Duodenal mucosa (tissue), 2 donors: ENCODE data around the gene CRTC2.

Source experiments
- H3K27ac ChIP-seq: one replicate; pipeline ENCODE4 v1.7.0; 2013; ENCODE audit warnings: low read depth, low read length
- H3K27me3 ChIP-seq, 2 donors: one replicate each; pipeline ENCODE4 v1.7.0; 2013; ENCODE audit warnings: low read length in 2 of 2, control low read depth in 1 of 2; ENCODE audit not compliant: insufficient read depth in 2 of 2, control insufficient read depth in 1 of 2
- H3K36me3 ChIP-seq, 2 donors: one replicate each; pipeline ENCODE4 v1.7.0; 2013; ENCODE audit warnings: low read length in 2 of 2, control low read depth in 1 of 2; ENCODE audit not compliant: insufficient read depth in 2 of 2, control insufficient read depth in 1 of 2
- H3K4me1 ChIP-seq, 2 donors: one replicate each; pipeline ENCODE4 v1.7.0; 2013; ENCODE audit warnings: low read length in 2 of 2, control low read depth in 1 of 2; ENCODE audit not compliant: insufficient read depth in 2 of 2, control insufficient read depth in 1 of 2
- H3K4me3 ChIP-seq, 2 donors: one replicate each; pipeline ENCODE4 v1.7.0; 2013; ENCODE audit warnings: low read length in 2 of 2, low read depth in 1 of 2
- H3K9ac ChIP-seq, 2 donors: one replicate each; pipeline ENCODE4 v1.7.0; 2013; ENCODE audit warnings: low read length in 2 of 2, low read depth in 1 of 2
- H3K9me3 ChIP-seq, 2 donors: one replicate each; pipeline ENCODE4 v1.7.0; 2013; ENCODE audit warnings: low read length in 2 of 2, control low read depth in 1 of 2; ENCODE audit not compliant: control insufficient read depth in 1 of 2

CRTC2 gene

DNA sequence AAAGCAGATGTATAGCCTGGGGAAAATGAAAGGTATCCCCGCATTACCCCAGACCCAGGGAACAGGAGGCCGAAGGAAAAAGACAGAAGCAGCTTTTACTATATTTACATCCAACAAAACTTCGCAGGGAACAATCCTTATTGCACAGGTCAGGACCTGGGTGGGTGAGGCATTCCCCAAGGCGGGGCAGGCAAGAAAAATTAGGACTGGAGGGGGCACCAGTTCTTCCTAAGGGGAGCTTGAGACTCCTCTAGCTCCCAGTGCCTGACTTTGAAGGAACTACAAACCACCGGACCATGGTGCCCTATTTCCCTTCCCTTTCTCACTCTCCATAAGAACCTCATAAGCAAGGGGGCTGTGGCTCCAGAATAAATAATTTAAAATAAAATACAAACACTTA is 29.0 kb downstream of the CRTC2 start:
- Histone ChIP-seq H3K27me3 (no peaks in the 10 kb centered on the region), H3K4me3 (no peak overlapping the region), H3K4me1 (peaks cover 0 to 4% of the 10 kb centered on the region in 2 donors), H3K9ac (no peak overlapping the region), H3K9me3 (no peaks in the 10 kb centered on the region), H3K36me3 (peaks cover 20 to 42% of the 10 kb centered on the region in 2 donors), H3K27ac (no peak overlapping the region)

DNA sequence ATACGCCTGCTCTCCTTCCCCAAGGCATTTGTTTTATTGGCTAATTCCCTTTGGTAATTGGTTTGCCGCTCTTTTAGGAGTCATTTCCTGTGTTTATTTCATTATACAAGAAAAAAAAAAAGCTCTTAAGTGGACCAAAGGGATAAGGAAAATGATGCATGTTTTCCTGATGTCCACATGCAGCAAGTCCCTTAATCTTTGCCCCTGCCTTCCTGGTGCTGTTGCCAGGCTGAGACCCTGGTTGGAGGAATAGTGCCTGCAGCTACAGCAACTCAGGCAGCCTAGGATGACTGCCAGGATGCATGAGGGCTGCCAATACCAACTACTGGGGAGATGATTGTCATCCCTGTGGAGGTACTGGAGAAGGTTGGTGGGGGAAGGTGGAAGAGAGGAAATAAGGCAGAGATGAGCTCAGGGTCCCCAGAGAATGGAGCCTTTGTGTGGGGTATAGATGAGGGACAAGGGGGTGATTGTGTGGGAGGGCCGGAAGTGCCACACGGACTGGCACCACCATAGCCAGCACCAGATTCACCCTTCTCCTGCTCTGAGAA is 29.5 kb downstream of the CRTC2 start:
- Histone ChIP-seq H3K9me3 (no peaks in the 10 kb centered on the region), H3K36me3 (peaks cover 16 to 38% of the 10 kb centered on the region in 2 donors), H3K9ac (no peak overlapping the region), H3K4me3 (no peak overlapping the region), H3K27ac (no peak overlapping the region), H3K4me1 (peaks cover 2 to 7% of the 10 kb centered on the region in 2 donors), H3K27me3 (no peaks in the 10 kb centered on the region)

DNA sequence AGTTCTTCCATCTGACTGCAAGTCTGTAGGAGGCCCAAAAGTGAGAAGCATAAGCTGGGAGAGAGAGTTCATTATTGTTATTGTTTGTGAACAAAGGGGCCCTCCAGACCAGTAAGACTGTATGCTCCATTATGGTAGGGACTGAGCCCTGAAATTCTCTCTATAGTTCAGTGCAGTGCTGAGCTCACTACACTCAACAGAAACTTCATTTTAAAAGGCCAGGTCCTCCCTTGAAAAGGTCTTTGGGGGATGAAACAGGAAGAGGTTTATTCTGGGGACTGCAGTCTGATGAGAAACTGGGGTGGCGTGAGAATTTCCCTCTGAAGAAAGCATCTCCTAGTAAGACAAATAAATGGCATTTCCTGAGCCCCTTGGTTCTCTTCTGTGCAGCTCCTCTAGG is 30.2 kb downstream of the CRTC2 start:
- no peaks in the 10 kb centered on the region for H3K27me3 ChIP-seq
- peaks cover 7 to 11% of the 10 kb centered on the region in 2 donors for H3K4me1 ChIP-seq
- H3K9me3 ChIP-seq = no peaks in the 10 kb centered on the region
- H3K4me3 ChIP-seq = no peak overlapping the region
- H3K27ac ChIP-seq = no peak overlapping the region
- H3K9ac ChIP-seq = no peak overlapping the region
- peaks cover 16 to 32% of the 10 kb centered on the region in 2 donors for H3K36me3 ChIP-seq

DNA sequence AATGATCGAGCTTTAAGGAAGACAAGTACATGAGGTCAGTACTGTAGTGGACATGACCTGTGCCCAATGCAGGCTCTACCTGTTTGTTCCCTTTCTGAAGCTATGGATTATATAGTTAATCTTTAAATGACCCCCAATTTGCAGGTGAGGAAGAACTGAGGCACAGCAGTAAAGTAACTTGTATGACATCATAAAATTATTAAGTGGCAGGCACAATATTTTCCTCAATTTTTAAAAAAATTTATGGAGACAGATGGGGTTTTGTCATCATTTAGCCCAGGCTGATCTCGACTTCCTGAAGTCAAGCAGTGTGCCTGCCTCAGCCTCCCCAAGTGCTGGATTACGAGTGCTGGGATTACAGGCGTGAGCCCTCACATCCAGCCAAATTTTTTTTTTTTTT is 32.0 kb downstream of the CRTC2 start:
- Histone ChIP-seq H3K9me3 (no peaks in the 10 kb centered on the region), H3K4me1 (peaks cover 13 to 17% of the 10 kb centered on the region in 2 donors), H3K4me3 (no peak overlapping the region), H3K9ac (no peak overlapping the region), H3K27me3 (no peaks in the 10 kb centered on the region), H3K36me3 (peaks cover 4 to 18% of the 10 kb centered on the region in 2 donors), H3K27ac (no peak overlapping the region)

DNA sequence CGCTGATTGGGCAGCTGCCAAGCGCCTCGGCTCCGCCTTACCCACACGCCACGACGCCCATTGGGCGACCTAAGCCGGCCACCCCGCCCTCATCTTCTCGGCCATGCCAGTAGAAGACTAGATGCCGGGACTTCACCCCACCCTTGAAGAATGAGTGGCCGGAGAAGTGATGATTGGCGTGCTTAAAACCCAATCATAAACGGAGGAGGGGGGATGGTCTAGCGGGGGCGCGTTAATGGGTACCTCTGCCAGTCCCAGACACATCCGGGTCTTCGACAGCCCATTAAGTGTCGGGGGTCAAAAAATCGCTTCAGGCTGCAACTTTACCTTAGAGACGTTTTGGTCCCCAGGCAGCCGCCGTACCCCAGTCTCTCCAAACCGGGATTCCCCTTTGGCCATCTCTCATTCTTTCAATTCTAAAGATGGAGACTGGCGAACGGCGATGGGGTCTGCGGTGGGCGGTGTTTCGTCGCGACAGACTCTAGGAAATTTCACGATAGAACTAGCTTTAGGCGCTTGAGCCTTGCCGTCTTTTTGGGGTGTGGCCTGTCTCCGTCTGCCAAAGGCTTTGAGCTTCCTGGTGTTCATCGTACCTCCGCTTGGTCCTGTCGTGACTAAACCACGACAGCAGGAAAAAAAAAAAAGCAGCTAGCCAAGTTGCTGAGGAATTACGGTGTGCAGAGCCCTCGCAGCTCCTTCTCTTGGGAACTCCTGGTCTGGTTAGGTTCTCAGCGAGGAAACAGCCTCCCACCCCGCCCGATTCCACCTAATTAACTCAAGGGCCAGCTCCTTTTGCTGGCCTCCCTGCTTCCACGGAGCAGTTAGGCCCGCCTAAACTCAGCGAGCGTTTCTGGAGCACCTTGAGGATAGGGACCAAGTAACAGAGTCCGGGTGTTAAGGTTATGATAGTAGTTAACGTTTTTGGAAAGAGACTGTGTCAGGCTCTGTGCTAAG is 35.2 kb downstream of the CRTC2 start, which contains the start of gene GATAD2B:
TSS of gene GATAD2B (minus strand) at position 1 of the 954 bp plus-strand sequence. CDS start 94,625 bp downstream, outside the sequence.
- H3K4me1 ChIP-seq = peaks cover 28 to 29% of the 10 kb centered on the region in 2 donors
- peak within 1 kb of the TSS; percentile 81 to 85 for H3K9ac ChIP-seq
- peaks cover 3 to 5% of the 10 kb centered on the region in 2 donors for H3K36me3 ChIP-seq
- H3K4me3 ChIP-seq = peak within 1 kb of the TSS; percentile 80 to 98
- no peaks in the 10 kb centered on the region for H3K9me3 ChIP-seq
- H3K27ac ChIP-seq = peak within 1 kb of the TSS; percentile 75
- H3K27me3 ChIP-seq = no peaks in the 10 kb centered on the region

DNA sequence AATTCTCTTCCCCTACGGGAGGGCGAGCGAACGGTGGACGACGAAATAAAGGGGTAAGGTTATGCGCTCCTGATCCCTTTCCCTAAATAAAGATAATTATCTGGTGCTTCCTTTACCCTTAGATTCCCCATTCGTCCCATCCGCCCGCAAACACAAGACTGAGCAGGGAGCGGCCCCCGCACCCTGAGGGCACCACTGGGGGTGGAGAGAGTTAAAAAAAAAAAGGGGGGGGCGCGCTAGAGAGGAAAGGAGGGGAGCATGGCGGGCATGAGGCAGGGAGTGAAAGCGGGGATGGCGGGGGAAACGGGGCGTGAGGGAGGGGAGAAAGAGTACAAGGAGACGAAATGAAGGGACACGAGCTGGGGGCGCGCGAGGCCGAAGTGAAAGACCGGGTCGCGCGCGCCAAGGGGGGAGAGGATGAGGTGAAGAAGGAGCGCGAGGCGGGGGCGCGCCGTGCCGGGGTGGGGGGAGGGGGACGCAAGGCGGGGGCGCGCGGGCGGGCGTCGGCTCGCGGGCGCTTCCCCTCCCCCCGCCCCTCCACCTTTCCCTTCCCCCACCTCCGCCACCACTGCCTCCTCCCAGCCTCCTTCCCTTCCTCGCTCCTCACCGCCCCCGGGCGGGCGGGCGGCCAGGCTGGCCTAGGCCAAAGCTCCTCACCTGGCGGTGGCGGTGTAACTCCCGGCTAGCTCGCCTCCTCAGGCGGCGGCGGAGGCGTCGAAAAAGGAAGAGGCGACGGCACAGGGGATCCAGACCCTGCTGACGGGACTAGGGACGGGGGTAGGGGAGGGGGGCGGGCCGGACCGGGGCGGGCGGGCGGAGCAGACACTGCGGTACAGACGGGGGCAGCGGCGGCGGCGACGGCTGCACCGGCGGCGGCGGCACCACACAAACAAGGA is 36.1 kb downstream of the CRTC2 start:
- peak overlapping the region; percentile 75 to 81 for H3K9ac ChIP-seq
- H3K4me1 ChIP-seq = peaks cover 28 to 29% of the 10 kb centered on the region in 2 donors
- H3K27me3 ChIP-seq = no peaks in the 10 kb centered on the region
- H3K36me3 ChIP-seq = peaks cover 3 to 11% of the 10 kb centered on the region in 2 donors
- H3K4me3 ChIP-seq = peak overlapping the region; percentile 74 to 90
- peak overlapping the region; percentile 63 for H3K27ac ChIP-seq
- H3K9me3 ChIP-seq = no peaks in the 10 kb centered on the region

DNA sequence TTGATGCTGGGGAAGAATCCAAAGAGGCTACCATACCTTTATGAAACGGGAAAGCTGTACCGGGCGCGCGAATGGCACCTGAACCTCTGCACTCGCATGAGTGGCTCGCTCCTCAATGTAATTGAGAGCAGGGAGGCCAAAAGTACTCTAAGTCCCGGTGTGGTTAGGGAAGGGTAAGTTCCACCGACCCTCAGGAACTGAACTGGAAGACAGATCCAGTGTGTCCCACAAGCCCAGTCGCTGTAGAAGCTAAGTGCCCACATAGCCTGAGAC is 36.7 kb downstream of the CRTC2 start:
- H3K4me3 ChIP-seq = peak overlapping the region; percentile 74 to 90
- H3K9ac ChIP-seq = peak overlapping the region; percentile 75 to 81
- H3K27ac ChIP-seq = no peak overlapping the region
- peaks cover 3 to 11% of the 10 kb centered on the region in 2 donors for H3K36me3 ChIP-seq
- H3K9me3 ChIP-seq = no peaks in the 10 kb centered on the region
- H3K27me3 ChIP-seq = no peaks in the 10 kb centered on the region
- H3K4me1 ChIP-seq = peaks cover 28 to 29% of the 10 kb centered on the region in 2 donors

DNA sequence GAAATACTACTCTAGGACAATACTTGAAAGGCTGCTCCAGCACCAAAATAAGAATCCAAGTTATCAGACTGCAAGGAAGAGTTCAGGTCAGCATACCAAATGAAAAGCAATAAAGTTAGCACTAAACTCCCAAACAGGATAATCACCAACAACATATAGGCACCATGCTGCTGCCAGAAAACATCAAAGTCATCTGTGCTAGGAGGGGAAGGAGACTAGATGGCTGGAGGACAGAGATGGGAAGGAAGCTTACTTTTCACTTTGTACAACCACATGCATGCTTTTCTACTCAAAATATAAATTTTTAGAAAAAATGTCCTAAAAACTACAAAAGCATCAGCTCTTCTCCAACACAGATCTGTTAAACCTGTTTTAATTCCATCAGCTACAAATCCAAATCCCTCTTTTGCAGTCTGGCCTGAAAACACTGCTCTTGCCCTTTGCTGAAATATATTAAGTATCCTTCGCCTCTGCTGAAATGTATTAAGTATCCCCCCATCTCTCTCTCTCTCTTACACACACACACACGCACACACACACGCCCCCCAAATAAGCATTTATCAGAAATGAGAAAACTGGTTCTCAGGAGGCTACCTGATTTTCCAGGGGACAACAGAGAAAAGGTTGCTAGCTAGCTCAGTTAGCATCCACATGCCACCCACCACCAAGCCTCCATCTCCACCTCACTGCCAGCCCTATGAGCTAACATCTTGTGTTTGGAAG is 37.2 kb downstream of the CRTC2 start:
- peak overlapping the region; percentile 75 to 81 for H3K9ac ChIP-seq

More for the DNA sequence above, 37.2 kb downstream of the CRTC2 start:
- Histone ChIP-seq H3K27me3 (no peaks in the 10 kb centered on the region), H3K9me3 (no peaks in the 10 kb centered on the region), H3K27ac (no peak overlapping the region), H3K4me1 (peaks cover 28 to 29% of the 10 kb centered on the region in 2 donors), H3K4me3 (peak overlapping the region; percentile 74 to 90), H3K36me3 (peaks cover 3 to 11% of the 10 kb centered on the region in 2 donors)
